HFF-Myc (cell line): ENCODE measurements around the gene SLC13A2.

Source experiments
- DNase-seq: peaks from one replicate; pipeline ENCODE4 v3.0.0-alpha.2; 2011; ENCODE audit warnings: low read depth; ENCODE audit errors: extremely low read depth
- H3K4me3 ChIP-seq: replicated peaks from 2 replicates; pipeline ENCODE4 v1.5.1; 2011; ENCODE audit warnings: low read depth, mild to moderate bottlenecking, control low read depth, low read length
- CTCF ChIP-seq: IDR thresholded peaks from 2 replicates; pipeline ENCODE4 v1.5.1; 2012; ENCODE audit warnings: mild to moderate bottlenecking, low read depth, low read length, control low read depth; ENCODE audit errors: missing control alignments

SLC13A2 gene

GRCh38 chr17:28487881-28488532 is 14.6 kb downstream of the SLC13A2 start:
- no peak for TF ChIP-seq CTCF

GRCh38 chr17:28488533-28489276 is 15.3 kb downstream of the SLC13A2 start:
- H3K4me3 ChIP-seq: no peak overlapping the region
- no peak for DNase-seq
- no peak for TF ChIP-seq CTCF

More at GRCh38 chr17:28487881-28488532, 14.6 kb downstream of the SLC13A2 start:
- DNase-seq: no peak
- no peak overlapping the region for H3K4me3 ChIP-seq

- DNase-seq: no peak
- no peak for TF ChIP-seq CTCF
- H3K4me3 ChIP-seq: no peak overlapping the region
Measured at GRCh38 chr17:28491286-28491685, 17.8 kb downstream of the SLC13A2 start.

GRCh38 chr17:28491860-28492259 is 18.4 kb downstream of the SLC13A2 start:
- no peak for DNase-seq
- no peak for TF ChIP-seq CTCF
- no peak overlapping the region for H3K4me3 ChIP-seq

- DNase-seq: no peak
- TF ChIP-seq CTCF: no peak
Measured at GRCh38 chr17:28492352-28493310, 19.2 kb downstream of the SLC13A2 start.

GRCh38 chr17:28493460-28493859 is 20.0 kb downstream of the SLC13A2 start:
- H3K4me3 ChIP-seq: no peak overlapping the region
- peak; percentile 2 for DNase-seq
- TF ChIP-seq CTCF: no peak

More at GRCh38 chr17:28492352-28493310, 19.2 kb downstream of the SLC13A2 start:
- H3K4me3 ChIP-seq: no peak overlapping the region
